HG03175 (cell line): ENCODE measurements around the gene TBC1D10B.

ENCODE experiments used
- ATAC-seq: cut with Tn5 transposase; IDR thresholded peaks from one replicate; pipeline ENCODE4 v1.9.1; 2021; ENCODE audit warnings: mild to moderate bottlenecking, moderate library complexity; ENCODE audit not compliant: unreplicated experiment

TBC1D10B gene

DNA sequence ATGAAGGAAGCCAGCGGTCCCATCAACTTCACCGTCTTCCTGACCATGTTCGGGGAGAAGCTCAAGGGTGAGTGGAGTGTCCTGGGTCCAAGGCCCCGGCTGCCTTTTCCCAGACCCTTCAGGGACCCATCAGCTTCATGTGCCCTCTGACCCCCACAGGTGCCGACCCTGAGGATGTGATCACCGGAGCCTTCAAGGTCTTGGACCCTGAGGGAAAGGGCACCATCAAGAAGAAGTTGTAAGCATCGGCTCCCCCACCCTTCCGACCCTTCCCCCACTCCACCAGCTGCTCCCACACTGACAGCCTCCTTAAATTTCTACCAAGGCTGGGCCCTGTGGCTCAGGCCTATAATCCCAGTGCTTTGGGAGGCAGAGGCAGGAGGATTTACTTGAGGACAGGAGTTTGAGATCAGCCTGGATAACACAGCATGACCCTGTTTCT is 6.2 kb upstream of the TBC1D10B start:
- ATAC-seq: no peak

DNA sequence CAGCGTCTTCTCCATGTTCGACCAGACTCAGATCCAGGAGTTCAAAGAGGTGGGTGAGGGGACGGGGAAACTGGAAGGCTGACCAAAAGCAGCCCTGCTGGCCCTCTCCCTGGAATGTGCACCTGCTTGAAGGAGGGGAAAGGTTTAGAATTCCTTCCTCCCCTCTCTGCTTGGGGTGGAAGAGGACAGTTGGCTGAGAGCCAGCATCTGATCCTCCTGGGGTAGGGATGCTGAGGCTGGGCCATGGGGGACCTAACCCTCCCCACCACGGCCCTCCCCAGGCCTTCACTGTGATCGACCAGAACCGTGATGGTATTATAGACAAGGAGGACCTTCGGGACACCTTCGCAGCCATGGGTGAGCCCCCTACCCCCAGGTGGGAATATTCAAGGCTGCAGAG is 5.6 kb upstream of the TBC1D10B start:
- no peak for ATAC-seq

DNA sequence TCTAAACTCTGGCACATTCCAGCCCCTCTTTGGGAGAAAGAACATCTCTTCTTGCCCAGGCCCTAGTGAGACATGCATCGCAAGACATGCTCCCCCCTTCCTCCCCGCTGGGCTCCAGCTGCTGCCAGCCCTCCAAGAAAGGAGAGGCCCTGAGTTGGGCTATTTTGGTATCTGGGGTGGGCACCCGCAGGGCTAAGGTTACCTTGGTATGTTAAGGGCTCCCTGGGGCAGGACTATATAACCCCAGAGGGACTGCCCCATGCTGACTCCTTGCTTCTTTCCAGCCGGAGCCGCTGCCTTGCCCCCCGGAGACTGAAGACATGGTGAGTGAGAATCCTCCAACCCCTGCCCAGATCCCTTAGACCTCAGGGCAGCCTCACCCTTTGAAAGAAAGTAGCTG is 4.2 kb upstream of the TBC1D10B start, which contains the start of gene MYL11:
TSS of gene MYL11 (plus strand) at position 265 of the 400 bp plus-strand sequence. CDS start at position 321, 56 bp downstream.
- ATAC-seq: no peak

DNA sequence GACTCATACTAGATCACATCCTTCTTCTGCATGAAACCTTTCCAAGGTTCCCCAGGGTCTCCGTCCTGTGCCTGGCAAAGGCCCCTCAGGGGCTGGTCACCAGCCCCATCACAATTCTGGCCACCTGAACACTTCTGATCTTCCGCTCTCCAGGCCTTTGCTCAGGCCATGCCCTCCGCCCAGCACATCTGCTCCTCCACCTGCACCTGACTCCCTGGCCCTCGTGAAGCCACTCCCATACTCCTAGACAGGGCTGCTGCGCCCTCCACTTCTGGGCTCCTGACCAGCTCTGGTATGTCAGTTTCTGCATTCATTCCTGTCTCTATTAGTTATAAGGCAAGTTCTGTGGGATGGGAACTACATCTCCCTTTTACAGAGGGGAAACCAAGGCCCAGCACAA is 2.4 kb upstream of the TBC1D10B start:
- no peak for ATAC-seq

DNA sequence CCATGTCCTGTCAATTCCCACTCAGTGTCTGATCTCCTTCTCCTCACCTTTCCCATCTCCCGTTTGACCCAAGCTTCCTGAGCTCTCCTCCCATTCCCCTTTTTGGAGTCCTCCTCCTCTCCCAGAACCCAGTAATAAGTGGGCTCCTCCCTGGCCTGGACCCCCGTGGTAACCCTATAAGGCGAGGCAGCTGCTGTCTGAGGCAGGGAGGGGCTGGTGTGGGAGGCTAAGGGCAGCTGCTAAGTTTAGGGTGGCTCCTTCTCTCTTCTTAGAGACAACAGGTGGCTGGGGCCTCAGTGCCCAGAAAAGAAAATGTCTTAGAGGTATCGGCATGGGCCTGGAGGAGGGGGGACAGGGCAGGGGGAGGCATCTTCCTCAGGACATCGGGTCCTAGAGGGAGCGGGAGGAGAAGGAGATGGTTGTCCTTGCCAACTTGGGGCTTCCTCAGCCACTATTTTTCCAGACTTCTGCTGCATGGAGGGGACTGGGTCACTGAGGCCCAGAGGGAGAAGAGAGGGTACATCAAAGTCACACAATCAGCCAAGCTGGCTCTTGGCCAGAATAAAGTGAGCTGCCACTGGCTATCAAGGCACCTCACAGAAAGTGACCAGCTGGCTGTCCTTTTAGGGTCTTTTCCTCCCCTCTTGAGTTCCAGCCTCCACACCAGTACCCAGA is 1.9 kb upstream of the TBC1D10B start:
- ATAC-seq: no peak

DNA sequence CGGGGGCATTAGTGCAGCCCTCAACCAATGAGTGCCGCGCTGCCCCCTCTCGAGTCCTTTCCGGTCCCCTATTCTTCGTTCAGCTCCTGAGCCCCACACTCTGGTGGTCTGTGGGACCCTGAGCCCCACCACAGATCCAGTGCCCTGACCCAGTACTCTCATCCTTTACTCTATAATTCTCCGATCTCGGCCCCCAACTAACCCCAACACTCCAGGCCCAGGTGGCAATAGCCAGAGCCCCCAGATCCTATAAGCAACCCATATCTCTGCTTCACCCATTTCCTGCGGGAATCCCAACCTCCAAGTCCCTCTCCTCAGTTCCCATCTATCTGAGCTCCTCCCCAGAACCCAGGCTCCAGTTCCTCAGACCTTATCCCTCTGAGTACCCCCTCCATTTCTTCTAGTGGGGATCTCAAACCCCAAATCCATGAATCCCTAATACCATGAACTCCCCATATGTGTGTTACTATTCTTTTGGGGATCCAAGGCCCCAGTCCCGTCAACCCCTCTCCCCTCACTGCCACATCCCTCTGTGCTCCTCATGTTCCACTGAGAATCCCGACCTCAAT is 1.0 kb upstream of the TBC1D10B start:
- ATAC-seq: no peak

DNA sequence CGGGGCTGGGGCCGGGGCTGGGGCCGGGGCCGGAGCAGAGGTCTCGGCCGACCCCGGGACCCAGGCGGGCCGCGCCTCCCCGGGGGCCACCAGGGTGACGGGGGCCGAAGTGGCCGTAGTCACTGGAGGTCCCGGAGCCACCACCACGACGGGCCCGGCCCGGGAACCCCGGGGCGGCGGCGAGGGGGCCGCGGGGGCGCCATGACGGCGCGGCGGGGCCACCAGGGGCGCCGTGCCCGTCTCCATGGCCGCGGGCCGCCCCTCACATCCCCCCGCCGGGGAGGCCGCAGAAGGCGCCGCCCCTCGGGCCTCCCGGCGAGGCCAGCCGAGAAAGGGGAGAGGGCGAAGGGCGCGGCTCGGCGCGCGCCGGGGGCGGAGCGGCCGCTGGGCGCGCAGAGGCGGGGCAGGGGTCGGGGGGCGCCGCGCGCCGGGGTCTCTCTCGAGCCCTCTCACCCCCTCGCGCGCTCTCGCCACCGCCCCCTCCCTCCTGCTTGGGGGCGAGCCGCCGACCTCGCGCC is 297 bp downstream of the TBC1D10B start:
- ATAC-seq: peak; percentile 10

DNA sequence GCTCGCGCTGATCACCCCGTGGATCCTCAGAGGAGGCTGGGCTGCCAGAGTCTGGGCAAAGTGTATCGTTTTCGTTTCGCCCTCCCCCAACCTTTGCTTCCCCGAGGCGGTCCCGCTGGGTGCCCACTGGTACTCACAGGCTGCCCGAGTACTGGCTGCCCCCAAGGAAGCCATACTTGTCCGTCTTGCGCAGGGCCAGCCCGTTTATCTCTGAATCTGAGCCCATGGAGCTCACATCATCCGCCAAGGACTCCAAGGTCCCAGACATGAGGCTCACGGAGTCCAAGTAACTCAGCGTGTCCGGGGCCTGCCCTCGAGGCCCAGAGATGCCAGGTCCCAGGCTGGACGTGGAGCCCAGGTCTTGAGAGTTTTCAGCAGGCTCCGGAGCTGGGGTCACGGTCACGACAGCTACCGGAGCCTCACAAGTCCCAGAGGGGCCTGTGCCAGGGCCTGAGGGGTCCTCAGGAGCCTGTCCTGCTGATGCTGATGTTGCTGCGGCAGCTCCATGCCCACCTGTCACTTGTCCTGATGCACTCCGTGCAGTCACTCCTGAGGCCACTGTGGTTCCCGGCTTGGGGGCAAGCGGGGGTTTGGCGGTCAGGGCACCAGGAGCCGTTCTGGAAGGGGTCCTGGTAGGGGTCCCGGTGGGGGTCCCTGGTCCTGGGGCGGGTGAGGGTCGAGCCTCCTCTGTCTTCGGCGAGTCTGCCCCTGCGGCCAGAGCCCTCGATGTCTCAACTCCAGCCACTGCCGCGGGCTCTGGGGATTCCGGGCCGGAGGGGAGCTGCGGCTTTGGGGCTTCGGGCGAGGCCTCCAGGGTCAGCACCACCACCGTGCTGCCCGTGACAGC is 980 bp downstream of the TBC1D10B start:
- no peak for ATAC-seq

DNA sequence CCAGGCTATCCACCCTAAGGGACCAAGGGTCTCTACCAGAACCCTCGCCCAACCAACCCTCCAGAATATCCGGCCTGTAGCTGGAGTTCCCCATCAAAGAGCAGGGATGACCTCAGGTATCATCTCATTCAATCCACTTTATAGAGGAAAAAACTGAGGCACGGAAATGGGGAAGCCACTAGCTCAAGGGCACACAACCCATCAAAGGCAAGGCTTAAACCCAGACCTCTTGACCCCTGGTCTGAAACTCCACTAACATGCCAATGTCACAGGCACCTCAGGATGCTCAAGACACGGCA is 1.6 kb downstream of the TBC1D10B start:
- ATAC-seq: no peak

DNA sequence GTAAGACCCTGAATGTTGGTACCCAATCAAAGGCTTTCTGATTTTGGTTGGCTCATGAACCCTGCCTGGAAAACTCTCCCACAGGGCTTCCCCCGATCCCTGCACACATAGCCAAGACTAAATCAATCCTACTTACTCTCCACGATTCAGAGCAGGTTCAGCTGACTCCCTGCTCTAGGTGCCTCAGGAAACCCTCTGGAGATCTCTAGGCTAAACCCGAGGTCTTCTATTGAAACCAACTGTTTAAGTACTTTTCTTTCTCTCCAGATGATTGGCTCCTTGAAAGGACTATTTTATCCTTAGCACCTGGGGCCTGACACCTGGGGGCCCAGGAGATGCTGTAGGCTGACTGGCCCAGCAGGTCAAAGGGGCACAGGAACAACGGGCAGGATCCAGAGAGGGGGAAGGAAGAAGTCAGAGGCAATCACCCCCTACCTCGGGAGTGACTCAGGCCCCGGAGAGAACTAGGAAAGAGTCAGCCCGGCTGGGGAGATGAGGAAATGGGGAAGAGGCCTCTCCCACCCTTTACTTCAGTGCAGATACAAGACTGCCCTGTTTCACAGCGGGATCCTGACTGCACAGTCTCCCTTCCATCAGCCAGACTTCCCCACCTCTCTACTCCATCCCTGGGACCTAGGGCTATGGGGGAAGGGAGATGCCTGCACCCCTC is 2.0 kb downstream of the TBC1D10B start:
- no peak for ATAC-seq

DNA sequence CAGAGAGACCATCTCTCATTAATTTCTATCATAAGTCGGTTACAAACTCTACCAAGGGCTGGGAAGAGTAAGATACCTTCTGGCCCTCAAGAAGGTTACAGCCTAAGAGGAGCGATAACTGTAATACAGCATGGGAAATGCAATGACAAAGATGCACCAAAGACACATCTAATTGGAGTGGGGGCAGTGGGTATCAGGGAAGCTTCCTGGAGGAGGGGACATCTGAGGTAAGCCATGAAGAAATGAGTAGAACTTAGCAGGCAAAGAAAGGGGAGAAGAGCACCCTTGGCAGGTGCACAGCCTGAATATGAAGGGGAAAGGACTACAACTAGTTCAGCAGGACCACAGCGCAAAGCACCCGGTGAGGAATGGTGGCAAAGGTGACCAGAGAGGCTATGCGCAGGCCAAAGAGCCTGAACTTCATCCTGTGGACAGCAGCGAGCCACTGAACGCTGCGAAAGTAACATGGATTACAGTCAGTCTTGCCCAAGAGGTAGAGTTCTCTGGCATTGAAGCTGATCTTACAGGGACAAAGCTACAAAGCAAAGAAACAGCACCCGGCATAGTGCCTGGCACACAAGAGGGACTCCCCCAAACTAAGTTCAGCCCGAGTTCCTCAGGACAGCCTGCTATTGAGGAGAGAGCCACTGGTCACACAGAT is 2.8 kb downstream of the TBC1D10B start:
- ATAC-seq: no peak

DNA sequence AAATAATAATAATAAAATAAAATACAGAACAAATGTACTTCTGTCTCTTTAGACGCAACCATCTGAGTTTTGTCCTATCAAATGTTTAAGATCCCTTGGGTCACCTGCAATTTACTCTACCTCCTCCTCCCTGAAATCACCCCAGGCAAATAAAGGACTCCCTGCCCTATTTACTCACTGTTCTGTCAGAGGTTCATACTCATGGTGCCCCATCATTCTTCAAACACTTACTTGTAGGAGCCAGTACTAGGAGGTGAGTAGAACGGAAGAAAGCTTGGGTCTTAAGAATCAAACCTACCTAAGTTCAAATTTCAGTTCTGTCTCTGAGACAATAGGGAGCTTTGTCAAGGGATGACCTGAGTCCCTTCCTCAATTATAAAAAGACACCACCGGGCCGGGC is 3.8 kb downstream of the TBC1D10B start:
- ATAC-seq: no peak

DNA sequence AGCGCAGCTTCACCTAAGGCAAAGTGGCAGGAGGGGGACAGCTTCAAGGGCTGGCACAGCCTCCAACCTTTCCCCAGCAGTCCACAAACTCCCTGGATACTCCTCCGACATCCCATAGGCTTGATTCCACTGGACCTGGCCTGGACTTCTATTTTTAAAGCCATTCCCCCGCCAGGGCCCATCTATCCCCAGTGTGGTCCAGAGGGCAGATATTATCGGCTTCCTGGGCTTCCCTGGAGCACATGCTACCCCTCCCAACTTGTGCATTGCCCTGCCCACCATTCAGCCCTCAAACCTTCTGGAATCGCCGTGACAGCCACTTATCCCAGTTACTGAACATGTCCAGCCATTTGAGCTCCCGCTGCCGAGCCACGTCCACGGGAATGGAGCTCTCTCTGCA is 5.1 kb downstream of the TBC1D10B start:
- no peak for ATAC-seq

DNA sequence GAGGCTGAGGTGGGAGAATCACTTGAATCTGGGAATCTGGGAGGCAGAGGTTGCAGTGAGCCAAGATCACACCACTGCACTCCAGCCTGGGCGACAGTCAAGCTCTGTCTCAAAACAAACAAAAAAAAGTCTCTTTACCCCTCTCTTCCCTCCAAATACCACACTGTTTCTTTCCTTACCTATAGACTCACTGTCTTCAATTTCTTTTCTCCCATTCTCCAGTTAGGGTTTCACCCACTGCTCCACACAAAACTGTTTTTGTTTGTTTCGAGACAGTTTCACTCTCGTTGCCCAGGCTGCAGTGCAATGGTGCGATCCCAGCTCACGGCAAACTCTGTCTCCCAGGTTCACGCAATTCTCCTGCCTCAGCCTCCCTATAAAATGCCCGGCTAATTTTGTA is 9.1 kb downstream of the TBC1D10B start:
- ATAC-seq: no peak

DNA sequence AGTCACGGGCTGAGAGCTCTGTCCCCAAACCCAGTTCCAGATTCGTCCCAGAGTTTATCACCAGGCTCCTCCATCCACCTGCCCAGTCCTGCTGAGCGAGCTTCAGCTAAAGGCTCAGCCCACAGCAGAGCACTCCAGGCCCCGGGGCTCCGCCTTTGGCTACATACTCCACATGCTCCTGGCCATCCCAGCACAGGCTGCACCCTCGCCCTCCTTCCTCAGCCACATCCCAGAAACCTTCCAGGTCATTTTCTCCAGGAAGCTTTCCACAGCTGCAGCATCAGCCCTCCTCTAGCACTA is 10.5 kb downstream of the TBC1D10B start:
- no peak for ATAC-seq

DNA sequence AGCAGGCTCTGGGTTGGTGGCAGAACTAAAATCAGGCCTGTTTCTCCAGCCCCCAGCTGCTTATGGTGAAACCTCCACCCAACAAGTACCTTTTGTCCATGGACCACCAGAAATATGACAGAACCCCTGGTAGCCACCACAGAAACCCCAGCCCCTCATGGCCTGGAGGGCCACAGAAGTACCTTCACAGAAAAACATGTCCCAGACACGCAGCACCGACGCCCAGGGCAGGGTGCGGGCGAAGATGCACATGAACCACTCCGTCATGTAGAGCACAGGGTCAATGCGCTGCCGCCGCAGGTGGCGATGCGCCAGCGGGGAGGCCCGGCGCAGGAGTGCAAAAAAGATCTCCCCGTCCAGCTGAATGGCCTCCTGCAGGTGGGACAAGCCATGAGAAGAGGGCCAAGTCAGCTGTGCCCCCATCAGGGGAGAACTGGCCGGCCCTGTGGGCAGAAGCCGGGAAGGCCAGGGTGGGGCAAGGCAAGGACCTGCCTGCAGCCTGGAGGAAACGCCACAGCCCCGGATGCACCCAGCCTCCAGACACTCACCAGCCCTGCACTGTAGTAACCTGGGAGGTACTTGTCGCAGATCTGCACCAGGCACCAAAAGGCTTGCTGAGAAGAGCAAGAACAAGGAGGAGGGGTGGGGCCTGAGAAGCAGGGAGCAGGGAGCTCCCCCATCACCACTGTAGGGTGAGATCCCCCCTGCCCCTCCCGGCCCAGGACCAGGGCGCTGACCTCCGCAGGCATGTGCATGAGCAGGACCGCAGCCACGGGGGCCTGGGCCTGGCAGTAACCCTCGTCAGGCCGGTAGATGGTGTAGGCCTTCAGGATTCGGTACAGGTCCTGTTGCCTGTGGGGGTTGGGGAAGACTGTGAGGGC is 11.1 kb downstream of the TBC1D10B start:
- ATAC-seq: no peak

DNA sequence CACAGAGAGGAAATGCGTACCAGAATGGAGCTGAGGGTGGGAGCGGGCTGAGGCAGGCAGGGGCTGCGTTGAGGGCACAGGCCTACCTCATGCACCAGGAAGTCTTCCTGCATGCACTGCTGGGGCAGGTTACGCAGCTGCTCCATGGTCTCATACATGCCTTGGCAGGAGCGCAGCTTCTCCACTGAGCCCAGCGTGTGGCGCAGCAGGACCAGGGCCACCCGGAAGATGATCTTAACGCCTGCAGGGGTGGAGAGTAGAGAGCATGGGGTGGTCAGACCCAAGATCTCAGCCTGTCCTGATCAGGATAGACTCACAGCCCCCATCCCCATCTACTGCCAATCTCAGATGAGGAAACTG is 11.7 kb downstream of the TBC1D10B start:
- ATAC-seq: no peak

DNA sequence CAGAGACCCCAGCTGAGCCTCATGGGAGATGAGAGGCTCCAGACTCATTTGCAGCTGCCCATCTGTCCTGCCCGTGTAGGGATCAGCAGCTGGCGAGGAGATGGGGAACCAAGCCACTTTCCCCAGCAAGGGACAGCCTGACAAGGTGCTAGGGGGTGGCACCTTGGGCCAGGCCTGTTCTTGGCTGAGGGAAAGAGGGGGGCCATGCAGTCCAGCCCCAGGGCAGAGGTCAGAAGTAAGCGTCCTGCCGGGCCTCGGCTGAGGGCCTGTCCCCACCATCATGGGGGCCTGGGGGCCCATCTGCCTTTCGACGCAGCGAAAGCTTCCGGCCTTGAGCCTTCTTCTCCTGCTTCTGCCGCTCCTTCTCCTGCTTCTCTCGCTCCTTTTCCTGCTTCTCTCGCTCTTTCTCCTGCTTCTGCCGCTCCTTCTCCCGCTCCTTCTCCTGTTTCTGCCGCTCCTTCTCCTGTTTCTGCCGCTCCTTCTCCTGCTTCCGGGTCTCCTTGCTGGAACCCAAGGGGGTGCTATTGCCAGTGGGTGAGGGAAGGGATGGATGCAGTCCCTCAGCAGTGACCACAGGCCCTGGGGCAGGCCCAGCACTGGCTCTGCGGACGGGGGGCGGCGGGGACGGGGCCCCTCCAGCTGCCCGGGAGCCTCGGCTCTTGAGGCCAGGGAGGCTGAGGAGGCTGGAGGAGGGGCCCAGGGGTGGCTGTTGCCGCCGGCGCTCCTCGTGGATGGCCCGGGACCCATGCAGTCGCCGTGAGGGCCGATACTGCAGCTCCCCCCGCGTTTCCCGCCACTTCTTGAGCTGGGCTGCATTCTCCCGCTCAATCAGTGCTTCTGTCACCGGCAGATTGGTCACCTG is 12.3 kb downstream of the TBC1D10B start:
- no peak for ATAC-seq

DNA sequence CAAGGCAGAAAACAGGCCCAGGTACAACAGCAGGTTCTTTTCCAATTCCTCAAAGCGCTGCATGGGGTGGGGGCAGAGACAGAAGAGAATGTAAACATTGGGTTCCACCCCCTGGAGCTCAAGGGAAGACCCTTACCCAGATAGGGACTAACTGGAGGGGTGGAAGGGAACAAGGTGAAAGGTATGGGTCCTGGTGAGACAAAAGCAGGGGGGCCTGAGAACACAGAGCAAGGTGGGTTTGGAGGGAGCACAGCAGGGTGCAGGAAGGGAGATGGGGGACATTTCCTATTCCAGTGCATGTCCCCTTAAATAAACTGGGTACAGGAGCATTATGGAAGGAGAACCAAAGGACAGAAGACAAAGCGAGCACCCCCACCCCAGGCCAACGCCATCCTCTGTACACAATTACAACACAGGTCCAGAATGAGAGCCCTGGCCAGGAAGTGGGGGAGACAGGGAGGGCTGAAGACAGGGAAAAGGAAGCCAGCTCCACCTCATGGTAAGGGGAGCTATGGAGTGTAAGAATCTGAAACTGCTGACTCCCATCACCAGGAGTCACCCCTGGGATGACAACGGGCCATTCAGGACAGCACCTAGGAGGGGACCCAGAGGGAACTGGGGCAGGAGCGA is 13.1 kb downstream of the TBC1D10B start:
- no peak for ATAC-seq
